Measurements from ENCODE around the gene ZNF486. TPM values are rescaled to one million over a fixed set of nuclear protein-coding genes. Genes with fewer than 3 reads are reported as not detected.
"Not testable (repeated sequence)": the region's sequence is repeated elsewhere in the genome, so short reads cannot be mapped to it uniquely, and the experiment has no call there.

ZNF486 gene
- total and polyA plus RNA-seq, 12 donors: 0.81 to 4.0 (median 2.8) TPM

- Histone ChIP-seq H3K27me3 (no peaks in the 10 kb centered on the region), H3K27ac (no peak overlapping the region), H3K4me3 (no peak overlapping the region), H3K4me1 (replicated peaks in 1 of 2) (no peaks in the 10 kb centered on the region), H3K36me3 (replicated peaks in 1 of 2) (no peaks in the 10 kb centered on the region), H3K9me3 (replicated peaks in 1 of 3) (no peaks in the 10 kb centered on the region)
- intact Hi-C loops (cut with DNase I): no loop called here
- TF ChIP-seq CTCF (IDR thresholded peaks at IDR 0.05) (no peak), POLR2A (IDR thresholded peaks at IDR 0.05) (no peak)
- 82 to 88% (median 88%) methylated on average over 11 to 12 of the region's 12 CpGs for WGBS, 4 donors
- DNase-seq: no peak
These were observed 15.3 kb upstream of the ZNF486 start for GRCh38 chr19:20151617-20152145.

- DNase-seq; H3K27ac ChIP-seq; H3K4me3 ChIP-seq; H3K27me3 ChIP-seq; intact Hi-C loops (cut with DNase I); H3K36me3 ChIP-seq (replicated peaks in 1 of 2); H3K9me3 ChIP-seq (replicated peaks in 1 of 3); H3K4me1 ChIP-seq (replicated peaks in 1 of 2): not testable (repeated sequence)
- WGBS, 4 donors: 50 to 79% (median 76%) methylated on average over 3 to 12 of the region's 15 CpGs
These were observed 14.5 kb upstream of the ZNF486 start for GRCh38 chr19:20152506-20152905.

GRCh38 chr19:20153281-20153680 is 13.7 kb upstream of the ZNF486 start:
- Histone ChIP-seq H3K4me1 (replicated peaks in 1 of 2) (no peaks in the 10 kb centered on the region), H3K4me3 (no peak overlapping the region), H3K27ac (no peak overlapping the region), H3K36me3 (replicated peaks in 1 of 2) (no peaks in the 10 kb centered on the region), H3K9me3 (replicated peaks in 1 of 3) (no peaks in the 10 kb centered on the region), H3K27me3 (no peaks in the 10 kb centered on the region)
- TF ChIP-seq POLR2A (IDR thresholded peaks at IDR 0.05) (no peak), CTCF (IDR thresholded peaks at IDR 0.05) (no peak)
- WGBS, 4 donors: 84 to 93% (median 91%) methylated on average over 4 of the region's 4 CpGs
- no peak for DNase-seq
- intact Hi-C loops (cut with DNase I): no loop called here

GRCh38 chr19:20154636-20155035 is 12.4 kb upstream of the ZNF486 start:
- WGBS, 4 donors: 80 to 88% (median 81%) methylated on average over 4 of the region's 4 CpGs
- intact Hi-C loops (cut with DNase I): no loop called here

More at GRCh38 chr19:20154636-20155035, 12.4 kb upstream of the ZNF486 start:
- H3K36me3 ChIP-seq (replicated peaks in 1 of 2): no peaks in the 10 kb centered on the region
- H3K4me3 ChIP-seq: no peak overlapping the region
- TF ChIP-seq POLR2A (IDR thresholded peaks at IDR 0.05): no peak
- TF ChIP-seq CTCF (IDR thresholded peaks at IDR 0.05): no peak
- H3K27ac ChIP-seq: no peak overlapping the region
- no peaks in the 10 kb centered on the region for H3K27me3 ChIP-seq
- no peaks in the 10 kb centered on the region for H3K4me1 ChIP-seq (replicated peaks in 1 of 2)
- H3K9me3 ChIP-seq (replicated peaks in 1 of 3): no peaks in the 10 kb centered on the region
- DNase-seq: peak in 1 of 7 donors; percentile 88

Data from adrenal gland (tissue), 12 donors.